ENCODE measurements around the gene SBF2. TPM values are rescaled to one million over a fixed set of nuclear protein-coding genes. Genes with fewer than 3 reads are reported as not detected.

The SBF2 gene
- total and polyA plus RNA-seq, 9 of the 15 experiments (the other 6 are each of a cell fraction or from before 2014, with no cell fraction given): 0.80 to 9.5 (median 5.0) TPM

DNA sequence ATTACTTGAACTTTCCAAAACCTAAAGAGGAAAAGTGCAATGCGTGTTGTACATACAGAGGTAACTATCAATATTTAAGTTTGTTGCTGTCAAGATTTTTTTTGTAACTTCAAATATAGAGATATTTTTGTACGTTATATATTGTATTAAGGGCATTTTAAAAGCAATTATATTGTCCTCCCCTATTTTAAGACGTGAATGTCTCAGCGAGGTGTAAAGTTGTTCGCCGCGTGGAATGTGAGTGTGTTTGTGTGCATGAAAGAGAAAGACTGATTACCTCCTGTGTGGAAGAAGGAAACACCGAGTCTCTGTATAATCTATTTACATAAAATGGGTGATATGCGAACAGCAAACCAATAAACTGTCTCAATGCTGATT, 13.0 kb upstream of the SBF2 start:
- Histone ChIP-seq H3K9ac (ENCODE audit: insufficient read depth in 1 of 2, low read depth in 2 of 2, low read length in 2 of 2) (no peak overlapping the region), H3K27ac (ENCODE audit: extremely low read depth, low read depth, low read length) (no peak overlapping the region)
- TF ChIP-seq TARDBP (IDR thresholded peaks at IDR 0.05): no peak
- TF ChIP-seq, protein P1, sequence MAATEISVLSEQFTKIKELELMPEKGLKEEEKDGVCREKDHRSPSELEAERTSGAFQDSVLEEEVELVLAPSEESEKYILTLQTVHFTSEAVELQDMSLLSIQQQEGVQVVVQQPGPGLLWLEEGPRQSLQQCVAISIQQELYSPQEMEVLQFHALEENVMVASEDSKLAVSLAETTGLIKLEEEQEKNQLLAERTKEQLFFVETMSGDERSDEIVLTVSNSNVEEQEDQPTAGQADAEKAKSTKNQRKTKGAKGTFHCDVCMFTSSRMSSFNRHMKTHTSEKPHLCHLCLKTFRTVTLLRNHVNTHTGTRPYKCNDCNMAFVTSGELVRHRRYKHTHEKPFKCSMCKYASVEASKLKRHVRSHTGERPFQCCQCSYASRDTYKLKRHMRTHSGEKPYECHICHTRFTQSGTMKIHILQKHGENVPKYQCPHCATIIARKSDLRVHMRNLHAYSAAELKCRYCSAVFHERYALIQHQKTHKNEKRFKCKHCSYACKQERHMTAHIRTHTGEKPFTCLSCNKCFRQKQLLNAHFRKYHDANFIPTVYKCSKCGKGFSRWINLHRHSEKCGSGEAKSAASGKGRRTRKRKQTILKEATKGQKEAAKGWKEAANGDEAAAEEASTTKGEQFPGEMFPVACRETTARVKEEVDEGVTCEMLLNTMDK (IDR thresholded peaks at IDR 0.05; ENCODE audit: borderline replicate concordance, insufficient read depth, low read depth, low read length, poor library complexity, severe bottlenecking): no peak
- no peak for TF ChIP-seq NCOR1 (IDR thresholded peaks at IDR 0.05)
- TF ChIP-seq ZNF174 (CRISPR knock-in tag; IDR thresholded peaks at IDR 0.05): no peak
- no peak for TF ChIP-seq POLR2AphosphoS5 (IDR thresholded peaks at IDR 0.05; ENCODE audit: control insufficient read depth, insufficient read depth, low read depth, low read length)
- no peak for TF ChIP-seq HMGN3 (IDR thresholded peaks at IDR 0.05; ENCODE audit: borderline replicate concordance, extremely low read depth, insufficient read length, low read depth, low read length)
- no peak for TF ChIP-seq SP1 (CRISPR knock-in tag; IDR thresholded peaks at IDR 0.05)
- TF ChIP-seq, protein P2, sequence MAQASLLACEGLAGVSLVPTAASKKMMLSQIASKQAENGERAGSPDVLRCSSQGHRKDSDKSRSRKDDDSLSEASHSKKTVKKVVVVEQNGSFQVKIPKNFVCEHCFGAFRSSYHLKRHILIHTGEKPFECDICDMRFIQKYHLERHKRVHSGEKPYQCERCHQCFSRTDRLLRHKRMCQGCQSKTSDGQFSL (CRISPR knock-in tag; IDR thresholded peaks at IDR 0.05): no peak
- TF ChIP-seq, protein P2 (tag; IDR thresholded peaks at IDR 0.05): no peak
- TF ChIP-seq, protein P3, sequence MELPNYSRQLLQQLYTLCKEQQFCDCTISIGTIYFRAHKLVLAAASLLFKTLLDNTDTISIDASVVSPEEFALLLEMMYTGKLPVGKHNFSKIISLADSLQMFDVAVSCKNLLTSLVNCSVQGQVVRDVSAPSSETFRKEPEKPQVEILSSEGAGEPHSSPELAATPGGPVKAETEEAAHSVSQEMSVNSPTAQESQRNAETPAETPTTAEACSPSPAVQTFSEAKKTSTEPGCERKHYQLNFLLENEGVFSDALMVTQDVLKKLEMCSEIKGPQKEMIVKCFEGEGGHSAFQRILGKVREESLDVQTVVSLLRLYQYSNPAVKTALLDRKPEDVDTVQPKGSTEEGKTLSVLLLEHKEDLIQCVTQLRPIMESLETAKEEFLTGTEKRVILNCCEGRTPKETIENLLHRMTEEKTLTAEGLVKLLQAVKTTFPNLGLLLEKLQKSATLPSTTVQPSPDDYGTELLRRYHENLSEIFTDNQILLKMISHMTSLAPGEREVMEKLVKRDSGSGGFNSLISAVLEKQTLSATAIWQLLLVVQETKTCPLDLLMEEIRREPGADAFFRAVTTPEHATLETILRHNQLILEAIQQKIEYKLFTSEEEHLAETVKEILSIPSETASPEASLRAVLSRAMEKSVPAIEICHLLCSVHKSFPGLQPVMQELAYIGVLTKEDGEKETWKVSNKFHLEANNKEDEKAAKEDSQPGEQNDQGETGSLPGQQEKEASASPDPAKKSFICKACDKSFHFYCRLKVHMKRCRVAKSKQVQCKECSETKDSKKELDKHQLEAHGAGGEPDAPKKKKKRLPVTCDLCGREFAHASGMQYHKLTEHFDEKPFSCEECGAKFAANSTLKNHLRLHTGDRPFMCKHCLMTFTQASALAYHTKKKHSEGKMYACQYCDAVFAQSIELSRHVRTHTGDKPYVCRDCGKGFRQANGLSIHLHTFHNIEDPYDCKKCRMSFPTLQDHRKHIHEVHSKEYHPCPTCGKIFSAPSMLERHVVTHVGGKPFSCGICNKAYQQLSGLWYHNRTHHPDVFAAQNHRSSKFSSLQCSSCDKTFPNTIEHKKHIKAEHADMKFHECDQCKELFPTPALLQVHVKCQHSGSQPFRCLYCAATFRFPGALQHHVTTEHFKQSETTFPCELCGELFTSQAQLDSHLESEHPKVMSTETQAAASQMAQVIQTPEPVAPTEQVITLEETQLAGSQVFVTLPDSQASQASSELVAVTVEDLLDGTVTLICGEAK (IDR thresholded peaks at IDR 0.05): no peak
- TF ChIP-seq, protein P3 (CRISPR knock-in tag; IDR thresholded peaks at IDR 0.05): no peak

More for the DNA sequence above, 13.0 kb upstream of the SBF2 start:
- ChIA-PET POLR2A (no interaction called here), CTCF (ENCODE audit: low intra/inter-chr PET ratio) (interaction anchor here (0.9 to 1.7 kb wide), 3 partner anchors 429 to 549 kb away, joined by 3 to 6 read pairs (median 4); no protein-coding TSS in a partner anchor)
- no peak for ATAC-seq
- H4K20me1 ChIP-seq (replicated peaks; ENCODE audit: control insufficient read depth, insufficient read depth, low read length): 0 out of 2 replicates have a peak, but pooled peaks cover 4% of the 10 kb centered on the region
- no peaks in the 10 kb centered on the region for H3K9me1 ChIP-seq (ENCODE audit: control insufficient read depth, insufficient read depth, low read length)
- no TSS peak for BruUV-seq (replicated peaks)
- no peaks in the 10 kb centered on the region for H3K9me3 ChIP-seq (replicated peaks; ENCODE audit: control insufficient read depth, insufficient read depth, low read depth, low read length)
- peaks cover 24 to 53% of the 10 kb centered on the region in 2 experiments for H3K4me1 ChIP-seq (replicated peaks in 1 of 2; ENCODE audit: control insufficient read depth in 2 of 2, insufficient read depth in 2 of 2, low read length in 2 of 2)
- WGBS (ENCODE audit: insufficient coverage, low coverage, missing lambda C conversion rate): 51% methylated on average over 9 of the region's 9 CpGs
- no peak overlapping the region for H3K4me3 ChIP-seq
- no peak overlapping the region for H3K4me2 ChIP-seq (ENCODE audit: insufficient read depth, low read length)
- no peak for FAIRE-seq
- no peaks in the 10 kb centered on the region for H3K36me3 ChIP-seq (ENCODE audit: control insufficient read depth, insufficient read depth, low read length)
- no peak for DNase-seq (ENCODE audit: extremely low read depth in 1 of 4, low spot score in 3 of 4)
- no peak overlapping the region for H2AFZ ChIP-seq (ENCODE audit: low read depth, low read length)
- peaks cover 21 to 25% of the 10 kb centered on the region in 2 experiments for H3K27me3 ChIP-seq (ENCODE audit: control insufficient read depth in 2 of 2, insufficient read depth in 2 of 2, low read length in 2 of 2)
- no peaks in the 10 kb centered on the region for H3K79me2 ChIP-seq (ENCODE audit: control insufficient read depth, insufficient read depth, low read length)
- intact Hi-C loops (cut with micrococcal nuclease) (loop anchor here (5.0 kb wide), 3 partner anchors 445 to 695 kb away; no protein-coding TSS in a partner anchor), in situ Hi-C loops (cut with MboI) (loop anchor here (25.0 kb wide), 1 partner anchor 445 kb away; no protein-coding TSS in a partner anchor)
